Measurements from ENCODE around the gene TMEM132D.

TMEM132D gene

DNA sequence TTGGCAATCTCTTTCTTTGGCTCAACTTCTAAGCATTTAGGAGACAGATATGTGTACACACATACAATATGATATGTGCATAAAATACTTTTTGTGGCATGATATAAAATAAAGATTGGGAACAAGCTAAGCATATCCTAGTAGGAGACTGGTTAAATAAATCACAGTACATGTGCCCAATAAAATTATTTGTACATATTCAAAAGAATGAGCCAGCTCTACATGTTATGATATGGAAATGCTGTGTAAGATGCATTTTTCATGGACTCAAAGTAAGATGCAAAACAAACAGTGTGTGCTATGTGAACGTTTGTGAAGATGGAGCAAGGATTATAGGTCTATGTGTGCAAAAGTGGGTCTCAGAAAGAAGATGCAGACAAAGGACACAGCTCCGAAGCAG, 311.4 kb downstream of the TMEM132D start:
- no peak for TF ChIP-seq CTCF (conservative IDR thresholded peaks at IDR 0.05; ENCODE audit: control insufficient read depth, insufficient read depth, low read depth, low read length)
- H3K4me3 ChIP-seq (ENCODE audit: control insufficient read depth, low read depth, low read length) = no peak overlapping the region
- no peak for DNase-seq (ENCODE audit: low read depth)

GRCh38 chr12:129589503-129589902, 314.3 kb downstream of the TMEM132D start:
- DNase-seq (ENCODE audit: low read depth) = no peak
- TF ChIP-seq CTCF (conservative IDR thresholded peaks at IDR 0.05; ENCODE audit: control insufficient read depth, insufficient read depth, low read depth, low read length) = no peak
- no peak overlapping the region for H3K4me3 ChIP-seq (ENCODE audit: control insufficient read depth, low read depth, low read length)

DNA sequence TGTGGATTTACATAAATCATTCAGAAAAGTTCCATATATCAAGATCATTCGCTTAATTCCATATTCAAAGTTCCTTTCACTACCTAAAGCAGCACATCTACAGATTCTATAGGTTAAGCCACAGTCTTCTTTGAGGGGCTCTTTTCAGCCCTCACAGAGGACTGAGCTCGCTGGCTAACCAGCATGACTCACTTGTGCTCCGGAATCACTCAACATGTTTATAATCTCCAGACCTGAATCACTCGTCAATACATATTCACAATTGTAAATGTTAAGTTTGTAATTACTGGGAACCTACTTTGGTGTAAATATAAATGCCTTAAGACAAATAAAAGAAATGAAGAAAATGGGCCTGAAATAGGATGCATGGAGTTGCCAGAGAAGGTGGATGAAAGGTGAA, 315.7 kb downstream of the TMEM132D start:
- no peak overlapping the region for H3K4me3 ChIP-seq (ENCODE audit: control insufficient read depth, low read depth, low read length)
- DNase-seq (ENCODE audit: low read depth) = no peak
- TF ChIP-seq CTCF (conservative IDR thresholded peaks at IDR 0.05; ENCODE audit: control insufficient read depth, insufficient read depth, low read depth, low read length) = no peak

GRCh38 chr12:129585296-129585695, 318.5 kb downstream of the TMEM132D start:
- H3K4me3 ChIP-seq (ENCODE audit: control insufficient read depth, low read depth, low read length) = no peak overlapping the region
- DNase-seq (ENCODE audit: low read depth) = no peak

GRCh38 chr12:129579879-129580278, 323.9 kb downstream of the TMEM132D start:
- H3K4me3 ChIP-seq (ENCODE audit: control insufficient read depth, low read depth, low read length) = no peak overlapping the region
- no peak for TF ChIP-seq CTCF (conservative IDR thresholded peaks at IDR 0.05; ENCODE audit: control insufficient read depth, insufficient read depth, low read depth, low read length)
- DNase-seq (ENCODE audit: low read depth) = no peak

More at GRCh38 chr12:129585296-129585695, 318.5 kb downstream of the TMEM132D start:
- TF ChIP-seq CTCF (conservative IDR thresholded peaks at IDR 0.05; ENCODE audit: control insufficient read depth, insufficient read depth, low read depth, low read length) = no peak

GRCh38 chr12:129571901-129572494, 331.8 kb downstream of the TMEM132D start:
- DNase-seq (ENCODE audit: low read depth) = no peak
- no peak overlapping the region for H3K4me3 ChIP-seq (ENCODE audit: control insufficient read depth, low read depth, low read length)
- no peak for TF ChIP-seq CTCF (conservative IDR thresholded peaks at IDR 0.05; ENCODE audit: control insufficient read depth, insufficient read depth, low read depth, low read length)

All from fibroblast of mammary gland (primary cell).